Brain microvascular endothelial cell (primary cell): ENCODE data around the gene GSAP.
A peak's percentile ranks its signal among the peaks of the same experiment; 100 is the strongest.

Experiments used
- DNase-seq: peaks from one replicate; pipeline ENCODE4 v3.0.0-alpha.2; 2020
- H3K27ac ChIP-seq: fragments of 250-450 bp; sonication (Bioruptor Pico); 2 replicates; pipeline ENCODE4 v1.5.1; 2020; ENCODE audit warnings: mild to moderate bottlenecking, moderate library complexity
- H3K27me3 ChIP-seq: fragments of 250-450 bp; sonication (Bioruptor Pico); replicated peaks from 2 replicates; pipeline ENCODE4 v1.5.1; 2020; ENCODE audit warnings: mild to moderate bottlenecking
- H3K36me3 ChIP-seq: fragments of 250-450 bp; sonication (Bioruptor Pico); replicated peaks from 2 replicates; pipeline ENCODE4 v1.5.1; 2020; ENCODE audit warnings: mild to moderate bottlenecking
- H3K4me3 ChIP-seq: 2 replicates; pipeline ENCODE4 v1.5.1; 2011; ENCODE audit warnings: low read depth, mild to moderate bottlenecking, control low read depth, low read length, moderate library complexity
- CTCF ChIP-seq: IDR thresholded peaks from 2 replicates; pipeline ENCODE4 v1.5.1; 2011; ENCODE audit warnings: low read depth, mild to moderate bottlenecking, moderate library complexity, low read length, control low read depth, inconsistent platforms; ENCODE audit errors: missing control alignments
- in situ Hi-C: cut with HindIII; loops from 2 replicates; pipeline ENCODE4 v1.10.0; 2017; ENCODE audit warnings: low sequenced_read_pairs, low pct_ligation_motif_present

Gene GSAP

GRCh38 chr7:77420986-77421672 lies 5.0 kb upstream of the GSAP start:
- DNase-seq: no peak
- Histone ChIP-seq H3K27me3 (no peaks in the 10 kb centered on the region), H3K36me3 (no peaks in the 10 kb centered on the region), H3K4me3 (no peak overlapping the region), H3K27ac (no peak overlapping the region)
- TF ChIP-seq CTCF: no peak
- in situ Hi-C loops: no loop called here

GRCh38 chr7:77420438-77420837 lies 4.3 kb upstream of the GSAP start:
- H3K27me3 ChIP-seq: no peaks in the 10 kb centered on the region
- in situ Hi-C loops: no loop called here
- DNase-seq: no peak
- no peaks in the 10 kb centered on the region for H3K36me3 ChIP-seq
- H3K4me3 ChIP-seq: no peak overlapping the region
- no peak overlapping the region for H3K27ac ChIP-seq
- TF ChIP-seq CTCF: no peak

- no peaks in the 10 kb centered on the region for H3K27me3 ChIP-seq
- H3K36me3 ChIP-seq: no peaks in the 10 kb centered on the region
- in situ Hi-C loops: no loop called here
- no peak overlapping the region for H3K27ac ChIP-seq
- no peak overlapping the region for H3K4me3 ChIP-seq
- DNase-seq: no peak
- no peak for TF ChIP-seq CTCF
These were observed 3.0 kb upstream of the GSAP start for GRCh38 chr7:77419102-77419501.

GRCh38 chr7:77417801-77418200 lies 1.7 kb upstream of the GSAP start:
- Histone ChIP-seq H3K4me3 (no peak overlapping the region), H3K27ac (no peak overlapping the region), H3K36me3 (no peaks in the 10 kb centered on the region), H3K27me3 (no peaks in the 10 kb centered on the region)
- no peak for TF ChIP-seq CTCF
- in situ Hi-C loops: no loop called here
- DNase-seq: no peak

- DNase-seq: no peak
- Histone ChIP-seq H3K27me3 (no peaks in the 10 kb centered on the region), H3K36me3 (no peaks in the 10 kb centered on the region), H3K4me3 (peak overlapping the region; percentile 60), H3K27ac (no peak overlapping the region)
- in situ Hi-C loops: no loop called here
- TF ChIP-seq CTCF: no peak
These were observed 647 bp upstream of the GSAP start for GRCh38 chr7:77416621-77417371.
